ENCODE measurements around the gene RAB24. TPM values are rescaled to one million over a fixed set of nuclear protein-coding genes. Genes with fewer than 3 reads are reported as not detected.

Gene RAB24
- polyA plus RNA-seq, 1 donor (not counting 4 experiments of a cell fraction or from before 2014, with no cell fraction given) = 22.4 TPM

DNA sequence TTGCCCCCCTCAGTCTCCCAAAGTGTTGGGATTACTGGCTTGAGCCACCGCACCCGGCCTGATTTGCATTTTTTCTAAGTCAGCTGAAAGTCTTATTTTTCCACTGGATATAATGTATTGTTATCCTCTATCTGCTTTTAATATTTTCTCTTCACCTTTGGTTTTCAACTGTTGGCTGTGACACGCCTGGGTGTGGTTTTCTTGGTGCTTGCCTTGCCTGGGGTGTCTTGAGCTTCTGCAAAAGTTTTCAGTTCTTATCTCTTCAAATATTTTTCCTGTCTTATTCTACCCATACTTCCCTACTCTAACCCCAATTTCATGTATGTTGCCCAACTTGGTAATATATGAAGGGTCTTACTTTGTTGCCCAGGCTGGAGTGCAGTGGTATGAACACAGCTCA, 12.5 kb upstream of the RAB24 start:
- no peak for TF ChIP-seq EZH2 (IDR thresholded peaks at IDR 0.05; ENCODE audit: low read length)
- TF ChIP-seq, protein P1, sequence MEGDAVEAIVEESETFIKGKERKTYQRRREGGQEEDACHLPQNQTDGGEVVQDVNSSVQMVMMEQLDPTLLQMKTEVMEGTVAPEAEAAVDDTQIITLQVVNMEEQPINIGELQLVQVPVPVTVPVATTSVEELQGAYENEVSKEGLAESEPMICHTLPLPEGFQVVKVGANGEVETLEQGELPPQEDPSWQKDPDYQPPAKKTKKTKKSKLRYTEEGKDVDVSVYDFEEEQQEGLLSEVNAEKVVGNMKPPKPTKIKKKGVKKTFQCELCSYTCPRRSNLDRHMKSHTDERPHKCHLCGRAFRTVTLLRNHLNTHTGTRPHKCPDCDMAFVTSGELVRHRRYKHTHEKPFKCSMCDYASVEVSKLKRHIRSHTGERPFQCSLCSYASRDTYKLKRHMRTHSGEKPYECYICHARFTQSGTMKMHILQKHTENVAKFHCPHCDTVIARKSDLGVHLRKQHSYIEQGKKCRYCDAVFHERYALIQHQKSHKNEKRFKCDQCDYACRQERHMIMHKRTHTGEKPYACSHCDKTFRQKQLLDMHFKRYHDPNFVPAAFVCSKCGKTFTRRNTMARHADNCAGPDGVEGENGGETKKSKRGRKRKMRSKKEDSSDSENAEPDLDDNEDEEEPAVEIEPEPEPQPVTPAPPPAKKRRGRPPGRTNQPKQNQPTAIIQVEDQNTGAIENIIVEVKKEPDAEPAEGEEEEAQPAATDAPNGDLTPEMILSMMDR (optimal IDR thresholded peaks at IDR 0.05 in 1 of 3, IDR thresholded peaks at IDR 0.05 in 1 of 3, conservative IDR thresholded peaks at IDR 0.05 in 1 of 3; ENCODE audit: extremely low read depth in 1 of 3, insufficient read depth in 2 of 3, low read length in 3 of 3) = no peak
- Histone ChIP-seq H3K79me2 (ENCODE audit: control insufficient read depth, insufficient read depth, low read length) (no peaks in the 10 kb centered on the region), H3K36me3 (ENCODE audit: control insufficient read depth in 2 of 2, extremely low read depth in 1 of 2, insufficient read depth in 2 of 2, low read length in 2 of 2) (peaks cover 0 to 3% of the 10 kb centered on the region in 2 experiments), H3K4me1 (ENCODE audit: control insufficient read depth, extremely low read depth, insufficient read depth, low read length) (peaks cover 12% of the 10 kb centered on the region), H3K4me3 (ENCODE audit: control insufficient read depth in 2 of 3, extremely low read depth in 1 of 3, insufficient read depth in 2 of 3, low read depth in 1 of 3, low read length in 3 of 3) (no peak overlapping the region), H3K4me2 (ENCODE audit: control insufficient read depth, extremely low read depth, insufficient read depth, low read depth, low read length) (no peak overlapping the region), H4K20me1 (ENCODE audit: control insufficient read depth, extremely low read depth, insufficient read depth, low read length) (no peaks in the 10 kb centered on the region), H3K9me3 (ENCODE audit: control insufficient read depth, low read depth, low read length) (no peaks in the 10 kb centered on the region), H3K27me3 (ENCODE audit: control insufficient read depth, extremely low read depth, insufficient read depth, low read length) (no peaks in the 10 kb centered on the region), H3K9ac (ENCODE audit: control insufficient read depth, extremely low read depth, insufficient read depth, low read length) (no peak overlapping the region), H3K27ac (ENCODE audit: control insufficient read depth, insufficient read depth, low read length) (no peak overlapping the region), H2AFZ (ENCODE audit: control insufficient read depth, low read length) (no peak overlapping the region), H3K9me1 (ENCODE audit: control insufficient read depth, extremely low read depth, insufficient read depth, low read length) (peaks cover 3% of the 10 kb centered on the region)
- dilution Hi-C loops (cut with MboI; ENCODE audit: extremely low pct_ligation_motif_present, low sequenced_read_pairs) = no loop called here
- DNase-seq (ENCODE audit: low read depth, low spot score) (no peak), FAIRE-seq (no peak)

DNA sequence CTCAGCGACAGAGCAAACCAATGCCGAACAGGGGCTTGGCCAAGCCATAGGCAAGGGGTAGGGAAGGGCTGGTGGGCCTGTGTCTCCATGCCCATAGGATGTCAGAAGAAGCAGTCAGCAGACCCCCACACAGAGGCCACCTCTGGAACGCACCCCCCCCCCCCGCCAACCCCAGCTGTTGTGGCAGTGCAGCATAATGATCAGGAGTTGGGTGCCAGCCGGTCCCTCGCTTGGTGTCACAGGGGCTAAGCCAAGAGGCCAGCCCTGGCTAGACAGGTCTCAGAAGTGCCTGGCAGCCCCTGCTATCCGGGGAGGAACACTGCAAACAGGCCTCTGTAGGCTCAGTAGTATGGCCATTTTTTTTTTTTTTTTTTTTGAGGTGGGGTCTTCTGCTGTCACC, 11.9 kb upstream of the RAB24 start:
- H3K9ac ChIP-seq (ENCODE audit: control insufficient read depth, extremely low read depth, insufficient read depth, low read length) = no peak overlapping the region
- no peaks in the 10 kb centered on the region for H3K9me3 ChIP-seq (ENCODE audit: control insufficient read depth, low read depth, low read length)
- H3K4me1 ChIP-seq (ENCODE audit: control insufficient read depth, extremely low read depth, insufficient read depth, low read length) = peaks cover 18% of the 10 kb centered on the region
- dilution Hi-C loops (cut with MboI; ENCODE audit: extremely low pct_ligation_motif_present, low sequenced_read_pairs) = no loop called here
- no peaks in the 10 kb centered on the region for H3K36me3 ChIP-seq (ENCODE audit: control insufficient read depth in 2 of 2, extremely low read depth in 1 of 2, insufficient read depth in 2 of 2, low read length in 2 of 2)
- no peak for TF ChIP-seq EZH2 (IDR thresholded peaks at IDR 0.05; ENCODE audit: low read length)
- TF ChIP-seq, protein P1 (optimal IDR thresholded peaks at IDR 0.05 in 1 of 3, IDR thresholded peaks at IDR 0.05 in 1 of 3, conservative IDR thresholded peaks at IDR 0.05 in 1 of 3; ENCODE audit: extremely low read depth in 1 of 3, insufficient read depth in 2 of 3, low read length in 3 of 3) = no peak
- H3K9me1 ChIP-seq (ENCODE audit: control insufficient read depth, extremely low read depth, insufficient read depth, low read length) = peaks cover 3% of the 10 kb centered on the region
- no peak for DNase-seq (ENCODE audit: low read depth, low spot score)
- no peak overlapping the region for H3K4me3 ChIP-seq (ENCODE audit: control insufficient read depth in 2 of 3, extremely low read depth in 1 of 3, insufficient read depth in 2 of 3, low read depth in 1 of 3, low read length in 3 of 3)
- H3K4me2 ChIP-seq (ENCODE audit: control insufficient read depth, extremely low read depth, insufficient read depth, low read depth, low read length) = no peak overlapping the region
- H4K20me1 ChIP-seq (ENCODE audit: control insufficient read depth, extremely low read depth, insufficient read depth, low read length) = no peaks in the 10 kb centered on the region
- H3K27me3 ChIP-seq (ENCODE audit: control insufficient read depth, extremely low read depth, insufficient read depth, low read length) = no peaks in the 10 kb centered on the region
- no peak overlapping the region for H2AFZ ChIP-seq (ENCODE audit: control insufficient read depth, low read length)
- H3K27ac ChIP-seq (ENCODE audit: control insufficient read depth, insufficient read depth, low read length) = no peak overlapping the region
- H3K79me2 ChIP-seq (ENCODE audit: control insufficient read depth, insufficient read depth, low read length) = no peaks in the 10 kb centered on the region
- no peak for FAIRE-seq
